22Rv1 (cell line): ENCODE data around the gene PEX11A.

Experiments used
- ZFX ChIP-seq: fragments of 450-650 bp; IDR thresholded peaks from 2 replicates; pipeline ENCODE4 v1.6.1; 2017; ENCODE audit warnings: antibody characterized with exemption, borderline replicate concordance
- TF ChIP-seq, protein P1 (sequence below): fragments of 450-650 bp; IDR thresholded peaks from 2 replicates; pipeline ENCODE4 v1.5.1; 2017; ENCODE audit warnings: mild to moderate bottlenecking

DNA sequence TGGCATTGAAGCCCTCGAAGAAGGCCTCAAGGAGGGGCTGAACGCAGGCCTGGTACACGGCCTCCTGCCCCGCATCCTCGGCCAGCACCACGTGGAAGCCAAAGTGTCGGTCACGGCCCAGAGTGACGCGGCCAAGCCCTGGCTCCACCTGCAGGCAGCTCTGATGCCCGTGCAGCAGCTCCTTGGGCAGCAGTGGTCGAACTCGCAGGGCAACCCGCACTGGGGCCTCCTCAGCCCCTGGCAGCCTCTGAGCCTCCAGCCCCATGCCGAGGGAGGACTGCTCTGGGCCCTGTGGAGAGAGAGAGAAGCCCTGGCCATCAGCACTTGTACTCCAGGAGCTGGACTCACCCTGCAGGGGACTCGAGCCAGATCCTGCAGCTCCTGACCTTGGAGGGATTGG, 37.9 kb downstream of the PEX11A start:
- TF ChIP-seq, protein P1, sequence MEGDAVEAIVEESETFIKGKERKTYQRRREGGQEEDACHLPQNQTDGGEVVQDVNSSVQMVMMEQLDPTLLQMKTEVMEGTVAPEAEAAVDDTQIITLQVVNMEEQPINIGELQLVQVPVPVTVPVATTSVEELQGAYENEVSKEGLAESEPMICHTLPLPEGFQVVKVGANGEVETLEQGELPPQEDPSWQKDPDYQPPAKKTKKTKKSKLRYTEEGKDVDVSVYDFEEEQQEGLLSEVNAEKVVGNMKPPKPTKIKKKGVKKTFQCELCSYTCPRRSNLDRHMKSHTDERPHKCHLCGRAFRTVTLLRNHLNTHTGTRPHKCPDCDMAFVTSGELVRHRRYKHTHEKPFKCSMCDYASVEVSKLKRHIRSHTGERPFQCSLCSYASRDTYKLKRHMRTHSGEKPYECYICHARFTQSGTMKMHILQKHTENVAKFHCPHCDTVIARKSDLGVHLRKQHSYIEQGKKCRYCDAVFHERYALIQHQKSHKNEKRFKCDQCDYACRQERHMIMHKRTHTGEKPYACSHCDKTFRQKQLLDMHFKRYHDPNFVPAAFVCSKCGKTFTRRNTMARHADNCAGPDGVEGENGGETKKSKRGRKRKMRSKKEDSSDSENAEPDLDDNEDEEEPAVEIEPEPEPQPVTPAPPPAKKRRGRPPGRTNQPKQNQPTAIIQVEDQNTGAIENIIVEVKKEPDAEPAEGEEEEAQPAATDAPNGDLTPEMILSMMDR, result no peak
- TF ChIP-seq ZFX, result no peak
